IMR-90 (cell line): ENCODE measurements around the gene TMEM19. TPM values are rescaled to one million over a fixed set of nuclear protein-coding genes. Genes with fewer than 3 reads are reported as not detected.

Experiments
- ATAC-seq: fragments of 200-7000 bp; cut with Tn5 transposase; 2 replicates; pipeline ENCODE4 v1.9.1; 2020; ENCODE audit warnings: low read depth, mild to moderate bottlenecking, moderate library complexity
- BruUV-seq: library from RNA; stranded (reverse); fragments of 400-500 nt; replicated peaks from 2 replicates; lab custom pipeline; 2021; lab: Mats Ljungman, UMichigan
- CTCF ChIA-PET: fragments of 300-600 bp; formaldehyde crosslinking; extraction: SDS; loops from one replicate; lab custom pipeline; 2021; ENCODE audit warnings: antibody characterized with exemption; lab: Yijun Ruan, JAX
- POLR2A ChIA-PET: fragments of 300-600 bp; sonication (Branson Sonifier 250); formaldehyde crosslinking; loops from one replicate; lab custom pipeline; 2022; ENCODE audit warnings: antibody characterized with exemption; ENCODE audit not compliant: unreplicated experiment; lab: Charles Lee
- DNase-seq: peaks from one replicate; pipeline ENCODE4 v3.0.0; 2013
- H2AFZ ChIP-seq: replicated peaks from 2 replicates; pipeline ENCODE3; 2013; ENCODE audit warnings: low read length, mild to moderate bottlenecking; ENCODE audit not compliant: poor library complexity
- H2AK5ac ChIP-seq: 2 replicates; pipeline ENCODE4 v1.6.1; 2013; ENCODE audit warnings: low read depth, low read length, inconsistent platforms
- H2AK9ac ChIP-seq: replicated peaks from 2 replicates; pipeline ENCODE3; 2013; ENCODE audit warnings: mild to moderate bottlenecking, low read depth, low read length, moderate library complexity; ENCODE audit not compliant: poor library complexity
- H2BK120ac ChIP-seq: 2 replicates; pipeline ENCODE4 v1.6.1; 2013; ENCODE audit warnings: low read depth, low read length, inconsistent platforms
- H2BK15ac ChIP-seq: 3 replicates; pipeline ENCODE4 v1.6.1; 2013; ENCODE audit warnings: low read depth, low read length, inconsistent platforms
- H2BK20ac ChIP-seq: 2 replicates; pipeline ENCODE4 v1.6.1; 2013; ENCODE audit warnings: low read depth, mild to moderate bottlenecking, inconsistent platforms, low read length, moderate library complexity
- H2BK5ac ChIP-seq: 2 replicates; pipeline ENCODE4 v1.6.1; 2013; ENCODE audit warnings: mild to moderate bottlenecking, low read depth, low read length, inconsistent platforms; ENCODE audit not compliant: poor library complexity, severe bottlenecking
- H3K14ac ChIP-seq: replicated peaks from 2 replicates; pipeline ENCODE4 v1.6.1; 2013; ENCODE audit warnings: low read depth, low read length, inconsistent platforms
- H3K18ac ChIP-seq: 2 replicates; pipeline ENCODE4 v1.6.1; 2013; ENCODE audit warnings: low read depth, low read length, control low read depth
- H3K23ac ChIP-seq: 2 replicates; pipeline ENCODE4 v1.6.1; 2013; ENCODE audit warnings: low read depth, low read length, inconsistent platforms
- H3K27ac ChIP-seq: 2 replicates; pipeline ENCODE4 v1.5.1; 2013; ENCODE audit warnings: mild to moderate bottlenecking, control low read depth, low read length; ENCODE audit not compliant: insufficient read depth
- H3K27me3 ChIP-seq: 2 replicates; pipeline ENCODE4 v1.6.1; 2013; ENCODE audit warnings: low read length; ENCODE audit not compliant: control insufficient read depth, insufficient read depth
- H3K36me3 ChIP-seq: 2 replicates; pipeline ENCODE4 v1.6.1; 2013; ENCODE audit warnings: low read length, mixed read lengths; ENCODE audit not compliant: control insufficient read depth, insufficient read depth
- H3K4ac ChIP-seq: 2 replicates; pipeline ENCODE4 v1.6.1; 2013; ENCODE audit warnings: low read depth, low read length, inconsistent platforms
- H3K4me1 ChIP-seq: 2 replicates; pipeline ENCODE4 v1.6.1; 2013; ENCODE audit warnings: low read length, mixed read lengths; ENCODE audit not compliant: control insufficient read depth, insufficient read depth
- H3K4me2 ChIP-seq: 2 replicates; pipeline ENCODE4 v1.6.1; 2013; ENCODE audit warnings: low read depth, mild to moderate bottlenecking, control low read depth, low read length, moderate library complexity
- H3K4me3 ChIP-seq: 2 replicates; pipeline ENCODE4 v1.5.1; 2013; ENCODE audit warnings: low read depth, mild to moderate bottlenecking, control low read depth, low read length, moderate library complexity; ENCODE audit not compliant: insufficient read depth
- H3K56ac ChIP-seq: 2 replicates; pipeline ENCODE4 v1.6.1; 2013; ENCODE audit warnings: low read length, inconsistent platforms; ENCODE audit not compliant: insufficient read depth; ENCODE audit errors: extremely low read depth
- H3K79me1 ChIP-seq, 2 experiments: 2 replicates each; pipeline ENCODE4 v1.6.1; 2013; ENCODE audit warnings: low read length in 2 of 2, inconsistent platforms in 1 of 2, low read depth in 1 of 2
- H3K9ac ChIP-seq: 2 replicates; pipeline ENCODE4 v1.6.1; 2013; ENCODE audit warnings: low read depth, low read length, control low read depth
- H3K9me1 ChIP-seq: 2 replicates; pipeline ENCODE4 v1.6.1; 2013; ENCODE audit warnings: low read length, inconsistent platforms; ENCODE audit not compliant: insufficient read depth
- H3K9me3 ChIP-seq: 2 replicates; pipeline ENCODE4 v1.6.1; 2013; ENCODE audit warnings: low read length; ENCODE audit not compliant: control insufficient read depth, insufficient read depth
- H4K20me1 ChIP-seq: 2 replicates; pipeline ENCODE4 v1.6.1; 2013; ENCODE audit warnings: low read length, inconsistent platforms; ENCODE audit not compliant: insufficient read depth
- H4K5ac ChIP-seq: 2 replicates; pipeline ENCODE4 v1.6.1; 2013; ENCODE audit warnings: mild to moderate bottlenecking, low read depth, low read length, control low read depth
- H4K8ac ChIP-seq, 2 experiments: 2 replicates each; pipeline ENCODE4 v1.6.1; 2013; ENCODE audit warnings: low read depth in 2 of 2, low read length in 2 of 2, control low read depth in 1 of 2, inconsistent platforms in 1 of 2
- H4K91ac ChIP-seq: 2 replicates; pipeline ENCODE4 v1.6.1; 2013; ENCODE audit warnings: low read depth, low read length, inconsistent platforms; ENCODE audit not compliant: insufficient read depth
- BHLHE40 ChIP-seq: fragments of 150-350 bp; IDR thresholded peaks from 2 replicates; pipeline ENCODE4 v1.6.1; 2016; ENCODE audit warnings: mild to moderate bottlenecking, low read depth, low read length
- CEBPB ChIP-seq: IDR thresholded peaks from 2 replicates; pipeline ENCODE4 v1.6.1; 2012; ENCODE audit warnings: low read depth, low read length, improper control_type of control experiment
- CHD1 ChIP-seq: IDR thresholded peaks from 2 replicates; pipeline ENCODE4 v1.6.1; 2012; ENCODE audit warnings: low read depth, low read length, improper control_type of control experiment
- FOS ChIP-seq: fragments of 150-350 bp; IDR thresholded peaks from 2 replicates; pipeline ENCODE4 v1.6.1; 2016; ENCODE audit warnings: low read depth, low read length
- MAFK ChIP-seq: IDR thresholded peaks from 2 replicates; pipeline ENCODE4 v1.6.1; 2012; ENCODE audit warnings: low read depth, low read length, improper control_type of control experiment
- MAZ ChIP-seq: IDR thresholded peaks from 2 replicates; pipeline ENCODE4 v1.6.1; 2012; ENCODE audit warnings: low read depth, mild to moderate bottlenecking, low read length, improper control_type of control experiment, moderate library complexity, borderline replicate concordance
- MXI1 ChIP-seq: IDR thresholded peaks from 2 replicates; pipeline ENCODE4 v1.6.1; 2012; ENCODE audit warnings: low read depth, mild to moderate bottlenecking, low read length, moderate library complexity, borderline replicate concordance
- NFE2L2 ChIP-seq: fragments of 150-350 bp; IDR thresholded peaks from 2 replicates; pipeline ENCODE4 v1.6.1; 2016; ENCODE audit warnings: low read depth, mild to moderate bottlenecking, low read length
- POLR2A ChIP-seq: IDR thresholded peaks from 2 replicates; pipeline ENCODE4 v1.6.1; 2012; ENCODE audit warnings: mild to moderate bottlenecking, low read depth, low read length
- RAD21 ChIP-seq: IDR thresholded peaks from 2 replicates; pipeline ENCODE4 v1.6.1; 2012; ENCODE audit warnings: low read length, improper control_type of control experiment
- RCOR1 ChIP-seq: IDR thresholded peaks from 2 replicates; pipeline ENCODE4 v1.6.1; 2012; ENCODE audit warnings: mild to moderate bottlenecking, low read length, improper control_type of control experiment; ENCODE audit not compliant: insufficient replicate concordance
- RFX5 ChIP-seq: IDR thresholded peaks from 2 replicates; pipeline ENCODE4 v1.8.0; 2012; ENCODE audit warnings: low read depth, mild to moderate bottlenecking, low read length, moderate library complexity
- SMC3 ChIP-seq: fragments of 150-350 bp; IDR thresholded peaks from 2 replicates; pipeline ENCODE4 v1.6.1; 2016; ENCODE audit warnings: low read depth, mild to moderate bottlenecking, antibody characterized with exemption, low read length, moderate library complexity
- WGBS, 2 experiments: methylation state at CpG; one replicate each; pipeline versions ENCODE4 v1.1.5 to v1.1.7; 2013; ENCODE audit warnings: missing lambda C conversion rate in 2 of 2; ENCODE audit not compliant: insufficient read length in 1 of 2; ENCODE audit errors: extremely low coverage in 2 of 2; 5-methylcytosine and 5-hydroxymethylcytosine counted together
- dilution Hi-C: fragments of 300-500 bp; cut with HindIII; formaldehyde crosslinking; loops from one replicate; pipeline ENCODE4 v1.14.3; 2018; ENCODE audit warnings: low sequenced_read_pairs; ENCODE audit not compliant: unreplicated experiment
- in situ Hi-C: fragments of 300-500 bp; cut with MboI; formaldehyde crosslinking; loops from 3 replicates; pipeline ENCODE4 v1.14.3; 2019; ENCODE audit warnings: low sequenced_read_pairs, inconsistent platforms, mixed read lengths
- intact Hi-C: fragments of 100-400 bp; cut with micrococcal nuclease; formaldehyde crosslinking; loops from 2 replicates; pipeline ENCODE4 v1.10.0; 2022
- polyA plus RNA-seq, 3 experiments: library from polyadenylated mRNA; depleted of rRNA; stranded (reverse); fragments of >200 nt; gene quantifications; 2 replicates each; pipeline ENCODE4 v1.2.3, GENCODE V29; 2012; ENCODE audit warnings: low replicate concordance in 1 of 3
- total RNA-seq: library from RNA; depleted of rRNA; stranded (reverse); fragments of >200 nt; gene quantifications from 2 replicates; pipeline ENCODE4 v1.2.3, GENCODE V29; 2012
- TF ChIP-seq, protein P1 (sequence below): conservative IDR thresholded peaks from 2 replicates; pipeline ENCODE4 v1.5.1; 2012; ENCODE audit warnings: mild to moderate bottlenecking, low read depth, low read length, improper control_type of control experiment
- TF ChIP-seq, protein P2 (sequence below): fragments of 150-350 bp; IDR thresholded peaks from 2 replicates; pipeline ENCODE4 v1.6.1; 2017; ENCODE audit warnings: mild to moderate bottlenecking, antibody characterized with exemption, low read length, low read depth
- TF ChIP-seq, protein P3 (sequence below): fragments of 150-350 bp; IDR thresholded peaks from 2 replicates; pipeline ENCODE4 v1.6.1; 2016; ENCODE audit warnings: low read depth, mild to moderate bottlenecking, low read length, moderate library complexity, borderline replicate concordance

Gene TMEM19
- total and polyA plus RNA-seq, 2 of the 4 experiments (the other 2 are of a cell fraction) = 8.9 to 28.7 TPM

DNA sequence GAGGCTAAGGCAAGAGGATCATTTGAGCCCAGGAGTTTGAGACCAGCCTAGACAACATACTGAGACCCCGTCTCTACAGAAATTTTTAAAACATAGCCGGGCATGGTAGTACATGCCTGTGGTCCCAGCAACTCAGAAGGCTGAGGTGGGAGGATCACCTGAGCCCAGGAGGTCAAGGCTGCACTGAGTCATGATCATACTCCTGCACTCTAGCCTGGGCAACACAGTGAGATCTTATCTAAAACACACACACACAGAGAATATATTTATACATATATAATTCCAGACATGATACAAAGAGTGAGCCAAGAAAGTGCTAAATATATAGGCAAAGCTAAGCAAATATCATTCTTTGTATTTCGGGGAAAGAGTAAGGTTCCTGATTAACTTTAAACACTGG is 31.7 kb upstream of the TMEM19 start:
- Histone ChIP-seq H3K27me3 (no peaks in the 10 kb centered on the region), H3K9me3 (peaks cover 7% of the 10 kb centered on the region), H3K79me1 (peaks cover 2 to 23% of the 10 kb centered on the region in 2 experiments; a peak in 2 of 4 replicates), H2AK9ac (no peak overlapping the region), H3K4me3 (no peak overlapping the region), H3K23ac (no peak overlapping the region), H3K14ac (no peak overlapping the region), H3K4me1 (0 out of 2 replicates have a peak, but pooled peaks cover 3% of the 10 kb centered on the region), H2BK5ac (no peak overlapping the region), H2BK120ac (no peak overlapping the region), H3K4ac (no peak overlapping the region), H2AK5ac (no peak overlapping the region), H3K36me3 (peaks cover 32% of the 10 kb centered on the region), H2AFZ (no peak overlapping the region), H2BK20ac (no peak overlapping the region), H3K9me1 (no peaks in the 10 kb centered on the region), H3K27ac (no peak overlapping the region), H3K18ac (no peak overlapping the region), H4K20me1 (peaks cover 43% of the 10 kb centered on the region), H3K4me2 (no peak overlapping the region), H4K5ac (no peak overlapping the region), H3K9ac (no peak overlapping the region), H2BK15ac (no peak overlapping the region), H4K91ac (no peak overlapping the region), H3K56ac (no peak overlapping the region), H4K8ac (no peak overlapping the region)
- CTCF ChIA-PET = no interaction called here
- no peak for TF ChIP-seq CEBPB
- TF ChIP-seq SMC3 = no peak
- no peak for TF ChIP-seq MAFK
- no peak for TF ChIP-seq FOS
- TF ChIP-seq MXI1 = no peak
- TF ChIP-seq RFX5 = no peak
- no peak for TF ChIP-seq POLR2A
- TF ChIP-seq CHD1 = no peak
- TF ChIP-seq, protein P1, sequence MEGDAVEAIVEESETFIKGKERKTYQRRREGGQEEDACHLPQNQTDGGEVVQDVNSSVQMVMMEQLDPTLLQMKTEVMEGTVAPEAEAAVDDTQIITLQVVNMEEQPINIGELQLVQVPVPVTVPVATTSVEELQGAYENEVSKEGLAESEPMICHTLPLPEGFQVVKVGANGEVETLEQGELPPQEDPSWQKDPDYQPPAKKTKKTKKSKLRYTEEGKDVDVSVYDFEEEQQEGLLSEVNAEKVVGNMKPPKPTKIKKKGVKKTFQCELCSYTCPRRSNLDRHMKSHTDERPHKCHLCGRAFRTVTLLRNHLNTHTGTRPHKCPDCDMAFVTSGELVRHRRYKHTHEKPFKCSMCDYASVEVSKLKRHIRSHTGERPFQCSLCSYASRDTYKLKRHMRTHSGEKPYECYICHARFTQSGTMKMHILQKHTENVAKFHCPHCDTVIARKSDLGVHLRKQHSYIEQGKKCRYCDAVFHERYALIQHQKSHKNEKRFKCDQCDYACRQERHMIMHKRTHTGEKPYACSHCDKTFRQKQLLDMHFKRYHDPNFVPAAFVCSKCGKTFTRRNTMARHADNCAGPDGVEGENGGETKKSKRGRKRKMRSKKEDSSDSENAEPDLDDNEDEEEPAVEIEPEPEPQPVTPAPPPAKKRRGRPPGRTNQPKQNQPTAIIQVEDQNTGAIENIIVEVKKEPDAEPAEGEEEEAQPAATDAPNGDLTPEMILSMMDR = no peak
- TF ChIP-seq, protein P2, sequence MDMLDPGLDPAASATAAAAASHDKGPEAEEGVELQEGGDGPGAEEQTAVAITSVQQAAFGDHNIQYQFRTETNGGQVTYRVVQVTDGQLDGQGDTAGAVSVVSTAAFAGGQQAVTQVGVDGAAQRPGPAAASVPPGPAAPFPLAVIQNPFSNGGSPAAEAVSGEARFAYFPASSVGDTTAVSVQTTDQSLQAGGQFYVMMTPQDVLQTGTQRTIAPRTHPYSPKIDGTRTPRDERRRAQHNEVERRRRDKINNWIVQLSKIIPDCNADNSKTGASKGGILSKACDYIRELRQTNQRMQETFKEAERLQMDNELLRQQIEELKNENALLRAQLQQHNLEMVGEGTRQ = no peak
- TF ChIP-seq NFE2L2 = no peak
- no peak for TF ChIP-seq RCOR1
- TF ChIP-seq, protein P3, sequence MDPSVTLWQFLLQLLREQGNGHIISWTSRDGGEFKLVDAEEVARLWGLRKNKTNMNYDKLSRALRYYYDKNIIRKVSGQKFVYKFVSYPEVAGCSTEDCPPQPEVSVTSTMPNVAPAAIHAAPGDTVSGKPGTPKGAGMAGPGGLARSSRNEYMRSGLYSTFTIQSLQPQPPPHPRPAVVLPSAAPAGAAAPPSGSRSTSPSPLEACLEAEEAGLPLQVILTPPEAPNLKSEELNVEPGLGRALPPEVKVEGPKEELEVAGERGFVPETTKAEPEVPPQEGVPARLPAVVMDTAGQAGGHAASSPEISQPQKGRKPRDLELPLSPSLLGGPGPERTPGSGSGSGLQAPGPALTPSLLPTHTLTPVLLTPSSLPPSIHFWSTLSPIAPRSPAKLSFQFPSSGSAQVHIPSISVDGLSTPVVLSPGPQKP = no peak
- TF ChIP-seq RAD21 = no peak
- TF ChIP-seq BHLHE40 = no peak
- no peak for TF ChIP-seq MAZ
- ATAC-seq (no peak), DNase-seq (no peak)
- dilution Hi-C loops (no loop called here), in situ Hi-C loops (loop anchor here (25.0 kb wide), 1 partner anchor 608 kb away; the partner anchor contains the start of gene TRHDE), intact Hi-C loops (no loop called here)
- POLR2A ChIA-PET = no interaction called here
- no TSS peak for BruUV-seq
- WGBS, 2 experiments = no CpG with 5 or more reads among the region's 3 CpGs
